HepG2 (cell line): ENCODE data around the gene UQCC5. TPM values are rescaled to one million over a fixed set of nuclear protein-coding genes. Genes with fewer than 3 reads are reported as not detected.

Experiments used
- ATAC-seq: fragments of 200-7000 bp; cut with Tn5 transposase; 3 replicates; pipeline ENCODE4 v1.9.1; 2020; ENCODE audit warnings: mild to moderate bottlenecking, moderate library complexity
- BruUV-seq: library from RNA; stranded (reverse); fragments of 400-500 nt; replicated peaks from 2 replicates; lab custom pipeline; 2021; lab: Mats Ljungman, UMichigan
- CTCF ChIA-PET: fragments of 300-600 bp; formaldehyde crosslinking; extraction: SDS; loops from one replicate; lab custom pipeline; 2021; ENCODE audit warnings: low total read pairs, inconsistent platforms, low intra/inter-chr PET ratio; lab: Yijun Ruan, JAX
- POLR2A ChIA-PET: fragments of 350-600 bp; sonication (Branson Sonifier 250); formaldehyde crosslinking; loops from one replicate; lab custom pipeline; 2020; ENCODE audit warnings: antibody characterized with exemption, inconsistent platforms; lab: Yijun Ruan, JAX
- DNase-seq: peaks from one replicate; pipeline ENCODE4 v3.0.0-alpha.2; 2015; ENCODE audit warnings: low spot score
- FAIRE-seq: peaks from 3 replicates; lab custom pipeline; 2011; peaks lifted over from hg19 to GRCh38; lab: Jason Lieb, UNC
- H2AFZ ChIP-seq: one replicate; pipeline ENCODE4 v1.6.1; 2011; ENCODE audit warnings: low read length, inconsistent platforms
- H3K27ac ChIP-seq: fragments of 300-600 bp; 3 replicates; pipeline ENCODE4 v1.8.0; 2011; ENCODE audit warnings: mixed run types, mild to moderate bottlenecking, mixed read lengths, low read length, inconsistent platforms; ENCODE audit not compliant: insufficient read depth; ENCODE audit errors: extremely low read length
- H3K27me3 ChIP-seq, 2 experiments: fragments of 200-600 bp in 1 of 2; 2 replicates in 1 of 2; 3 replicates in 1 of 2; pipeline versions ENCODE4 v1.6.0 to v1.8.0; 2011; ENCODE audit warnings: low read length in 2 of 2, mild to moderate bottlenecking in 2 of 2, moderate library complexity in 2 of 2, inconsistent platforms in 1 of 2; ENCODE audit not compliant: insufficient read depth in 2 of 2, control insufficient read depth in 1 of 2
- H3K36me3 ChIP-seq, 2 experiments: fragments of 200-600 bp in 1 of 2; replicated peaks in 1 of 2; 2 replicates in 1 of 2; 3 replicates in 1 of 2; pipeline versions ENCODE4 v1.5.1 to v1.8.0; 2011; ENCODE audit warnings: low read length in 2 of 2, inconsistent platforms in 1 of 2; ENCODE audit not compliant: insufficient read depth in 2 of 2, control insufficient read depth in 1 of 2
- H3K4me1 ChIP-seq: 2 replicates; pipeline ENCODE4 v1.5.1; 2012; ENCODE audit warnings: low read length, inconsistent platforms; ENCODE audit not compliant: insufficient read depth
- H3K4me2 ChIP-seq: 2 replicates; pipeline ENCODE4 v1.6.0; 2011; ENCODE audit warnings: low read depth, low read length, inconsistent platforms
- H3K4me3 ChIP-seq, 3 experiments: fragments of 200-600 bp in 1 of 3; sonication (generic), shearing (Covaris generic) in 1 of 3; replicated peaks in 1 of 3; 2 replicates each; pipeline ENCODE4 v1.5.1; 2011 to 2016; ENCODE audit warnings: low read length in 3 of 3, inconsistent platforms in 2 of 3, low read depth in 2 of 3, mild to moderate bottlenecking in 2 of 3, control low read depth in 1 of 3, mixed read lengths in 1 of 3; ENCODE audit not compliant: insufficient read depth in 1 of 3
- H3K79me2 ChIP-seq: one replicate; pipeline ENCODE4 v1.6.1; 2011; ENCODE audit warnings: low read length, inconsistent platforms; ENCODE audit not compliant: insufficient read depth
- H3K9ac ChIP-seq: 2 replicates; pipeline ENCODE4 v1.6.0; 2011; ENCODE audit warnings: mild to moderate bottlenecking, low read depth, low read length, inconsistent platforms; ENCODE audit not compliant: insufficient read depth
- H3K9me3 ChIP-seq: 2 replicates; pipeline ENCODE4 v1.5.1; 2012; ENCODE audit warnings: mild to moderate bottlenecking, low read length
- H4K20me1 ChIP-seq: 2 replicates; pipeline ENCODE4 v1.6.0; 2011; ENCODE audit warnings: inconsistent platforms, mild to moderate bottlenecking, low read length, moderate library complexity; ENCODE audit not compliant: insufficient read depth
- CENPT ChIP-seq: sonication (generic); formaldehyde crosslinking; IDR thresholded peaks from 2 replicates; pipeline ENCODE4 v1.8.0; 2022; ENCODE audit warnings: low read depth, mild to moderate bottlenecking, moderate library complexity, missing genetic modification reagents
- KLF9 ChIP-seq: IDR thresholded peaks from 2 replicates; pipeline ENCODE4 v1.6.1; 2016; ENCODE audit warnings: low read depth
- MEF2D ChIP-seq: sonication (generic); formaldehyde crosslinking; IDR thresholded peaks from 2 replicates; pipeline ENCODE4 v1.5.1; 2020; ENCODE audit warnings: mild to moderate bottlenecking, missing genetic modification reagents
- MIER3 ChIP-seq: IDR thresholded peaks from 2 replicates; pipeline ENCODE4 v1.6.1; 2016; ENCODE audit warnings: missing compliant biosample characterization, borderline replicate concordance
- NKX3-1 ChIP-seq: sonication (generic); formaldehyde crosslinking; IDR thresholded peaks from 2 replicates; pipeline ENCODE4 v1.5.0; 2020; ENCODE audit warnings: missing genetic modification reagents
- PCBP1 ChIP-seq: fragments of 200-400 bp; formaldehyde crosslinking; IDR thresholded peaks from 2 replicates; pipeline ENCODE4 v1.6.1; 2017; ENCODE audit warnings: mild to moderate bottlenecking, low read depth, low read length, borderline replicate concordance
- PTBP1 ChIP-seq: fragments of 200-400 bp; formaldehyde crosslinking; IDR thresholded peaks from 2 replicates; pipeline ENCODE4 v1.6.1; 2018; ENCODE audit warnings: low read length, low read depth; ENCODE audit not compliant: poor library complexity, severe bottlenecking
- SMARCE1 ChIP-seq: fragments of 450-650 bp; IDR thresholded peaks from 2 replicates; pipeline ENCODE4 v1.6.1; 2017; ENCODE audit warnings: borderline replicate concordance
- SNRNP70 ChIP-seq: fragments of 200-400 bp; formaldehyde crosslinking; IDR thresholded peaks from 2 replicates; pipeline ENCODE4 v1.6.1; 2017; ENCODE audit warnings: mild to moderate bottlenecking, low read depth, low read length, moderate library complexity
- TARDBP ChIP-seq: sonication (generic); formaldehyde crosslinking; IDR thresholded peaks from 2 replicates; pipeline ENCODE4 v1.8.0; 2022; ENCODE audit warnings: mild to moderate bottlenecking, missing genetic modification reagents
- THAP11 ChIP-seq: IDR thresholded peaks from 2 replicates; pipeline ENCODE4 v1.6.1; 2016; ENCODE audit warnings: missing biosample characterization, missing genetic modification reagents
- ZNF547 ChIP-seq: sonication (generic); formaldehyde crosslinking; IDR thresholded peaks from 2 replicates; pipeline ENCODE4 v1.5.1; 2020; ENCODE audit warnings: mild to moderate bottlenecking, missing genetic modification reagents
- ZNF749 ChIP-seq: sonication (generic); formaldehyde crosslinking; IDR thresholded peaks from 2 replicates; pipeline ENCODE4 v1.8.0; 2022; ENCODE audit warnings: mild to moderate bottlenecking, missing genetic modification reagents, moderate library complexity, borderline replicate concordance
- WGBS: methylation state at CpG from one replicate; pipeline ENCODE4 v1.1.6; 2017; ENCODE audit warnings: low lambda C conversion rate; 5-methylcytosine and 5-hydroxymethylcytosine counted together
- in situ Hi-C: cut with HindIII; loops from 2 replicates; pipeline ENCODE4 v1.10.0; 2017; ENCODE audit warnings: low pct_unique_long_range_greater_than_20kb; ENCODE audit not compliant: extremely low pct_ligation_motif_present
- intact Hi-C: fragments of 100-400 bp; cut with micrococcal nuclease; formaldehyde crosslinking; loops from one replicate; pipeline ENCODE4 v1.10.0; 2022; ENCODE audit not compliant: unreplicated experiment
- polyA plus RNA-seq, 8 experiments: library from polyadenylated mRNA; depleted of rRNA in 3 of 8; stranded (reverse) in 7 of 8; unstranded in 1 of 8; fragments of >200 nt; fragmentation: Illumina TruSeq in 4 of 8; extraction: Trizol in 4 of 8; gene quantifications; 2 replicates each; pipeline versions ENCODE4 v1.2.1 to v1.2.3, GENCODE V29; 2011 to 2016; ENCODE audit warnings: low read depth in 4 of 8, missing spikeins in 1 of 8, mixed read lengths in 1 of 8; ENCODE audit not compliant: insufficient read depth in 1 of 8
- total RNA-seq, 5 experiments: library from RNA; depleted of rRNA; stranded (reverse); fragments of >200 nt; fragmentation: Illumina TruSeq; extraction: Trizol; gene quantifications; 2 replicates each; pipeline ENCODE4 v1.2.3, GENCODE V29; 2016; ENCODE audit warnings: low read depth in 1 of 5
- TF ChIP-seq, protein P1 (sequence below): sonication (generic); formaldehyde crosslinking; IDR thresholded peaks from 2 replicates; pipeline ENCODE4 v1.9.0; 2021; ENCODE audit warnings: missing genetic modification reagents, mild to moderate bottlenecking, borderline replicate concordance
- TF ChIP-seq, protein P2 (sequence below): sonication (generic); formaldehyde crosslinking; conservative IDR thresholded peaks from 2 replicates; pipeline ENCODE4 v1.8.0; 2022; ENCODE audit warnings: mild to moderate bottlenecking, moderate library complexity, missing genetic modification reagents

The UQCC5 gene
- total and polyA plus RNA-seq, 2 of the 13 experiments (the other 11 are each of a cell fraction or from before 2014, with no cell fraction given) = 15.4 to 29.5 TPM

DNA sequence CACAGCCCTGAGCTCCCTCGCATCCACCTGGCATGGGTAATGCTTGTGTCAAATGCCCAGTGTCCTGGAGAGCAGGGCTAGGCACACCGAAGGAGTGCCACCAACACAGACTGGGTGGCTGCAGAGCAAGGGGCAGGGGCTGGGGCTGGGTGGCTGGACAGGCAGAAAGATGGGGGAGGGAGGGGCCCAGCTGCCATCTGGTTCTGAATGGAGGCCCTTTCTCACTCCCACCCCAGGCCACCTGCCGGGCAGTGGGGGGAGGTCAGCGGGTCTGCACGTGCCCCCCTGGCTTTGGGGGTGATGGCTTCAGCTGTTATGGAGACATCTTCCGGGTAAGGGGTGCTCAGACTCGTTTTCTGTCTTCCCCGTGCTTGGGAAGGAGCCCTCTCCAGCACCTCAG, 24.3 kb upstream of the UQCC5 start:
- ChIA-PET CTCF (no interaction called here), POLR2A (interaction anchor here (1.3 kb wide), 1 partner anchor 12 kb away, joined by 3 read pairs; no protein-coding TSS in a partner anchor)
- BruUV-seq = no TSS peak
- no peak overlapping the region for H3K9ac ChIP-seq
- no peak overlapping the region for H2AFZ ChIP-seq
- H3K4me2 ChIP-seq = peak overlapping the region; percentile 36; the same call in 1 of the 2 replicates
- peaks cover 21% of the 10 kb centered on the region for H3K4me1 ChIP-seq
- intact Hi-C loops (no loop called here), in situ Hi-C loops (no loop called here)
- no peaks in the 10 kb centered on the region for H3K36me3 ChIP-seq
- TF ChIP-seq KLF9 = no peak
- TF ChIP-seq, protein P1, sequence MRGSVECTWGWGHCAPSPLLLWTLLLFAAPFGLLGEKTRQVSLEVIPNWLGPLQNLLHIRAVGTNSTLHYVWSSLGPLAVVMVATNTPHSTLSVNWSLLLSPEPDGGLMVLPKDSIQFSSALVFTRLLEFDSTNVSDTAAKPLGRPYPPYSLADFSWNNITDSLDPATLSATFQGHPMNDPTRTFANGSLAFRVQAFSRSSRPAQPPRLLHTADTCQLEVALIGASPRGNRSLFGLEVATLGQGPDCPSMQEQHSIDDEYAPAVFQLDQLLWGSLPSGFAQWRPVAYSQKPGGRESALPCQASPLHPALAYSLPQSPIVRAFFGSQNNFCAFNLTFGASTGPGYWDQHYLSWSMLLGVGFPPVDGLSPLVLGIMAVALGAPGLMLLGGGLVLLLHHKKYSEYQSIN (CRISPR knock-in tag) = no peak
- TF ChIP-seq CENPT = no peak
- TF ChIP-seq ZNF547 (CRISPR knock-in tag) = no peak
- TF ChIP-seq SNRNP70 = no peak
- no peak for TF ChIP-seq ZNF749 (CRISPR knock-in tag)
- no peak for TF ChIP-seq PCBP1
- no peak for TF ChIP-seq TARDBP (CRISPR knock-in tag)
- TF ChIP-seq THAP11 (CRISPR knock-in tag) = no peak
- TF ChIP-seq, protein P2, sequence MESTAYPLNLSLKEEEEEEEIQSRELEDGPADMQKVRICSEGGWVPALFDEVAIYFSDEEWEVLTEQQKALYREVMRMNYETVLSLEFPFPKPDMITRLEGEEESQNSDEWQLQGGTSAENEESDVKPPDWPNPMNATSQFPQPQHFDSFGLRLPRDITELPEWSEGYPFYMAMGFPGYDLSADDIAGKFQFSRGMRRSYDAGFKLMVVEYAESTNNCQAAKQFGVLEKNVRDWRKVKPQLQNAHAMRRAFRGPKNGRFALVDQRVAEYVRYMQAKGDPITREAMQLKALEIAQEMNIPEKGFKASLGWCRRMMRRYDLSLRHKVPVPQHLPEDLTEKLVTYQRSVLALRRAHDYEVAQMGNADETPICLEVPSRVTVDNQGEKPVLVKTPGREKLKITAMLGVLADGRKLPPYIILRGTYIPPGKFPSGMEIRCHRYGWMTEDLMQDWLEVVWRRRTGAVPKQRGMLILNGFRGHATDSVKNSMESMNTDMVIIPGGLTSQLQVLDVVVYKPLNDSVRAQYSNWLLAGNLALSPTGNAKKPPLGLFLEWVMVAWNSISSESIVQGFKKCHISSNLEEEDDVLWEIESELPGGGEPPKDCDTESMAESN (CRISPR knock-in tag) = no peak
- TF ChIP-seq PTBP1 = no peak
- TF ChIP-seq MIER3 = no peak
- TF ChIP-seq SMARCE1 = no peak
- TF ChIP-seq NKX3-1 (CRISPR knock-in tag) = no peak
- no peak for TF ChIP-seq MEF2D
- ATAC-seq = no peak
- no peaks in the 10 kb centered on the region for H3K79me2 ChIP-seq
- no peak for FAIRE-seq
- no peaks in the 10 kb centered on the region for H3K9me3 ChIP-seq
- no peak for DNase-seq
- no peaks in the 10 kb centered on the region for H4K20me1 ChIP-seq
- 25% methylated on average over 2 of the region's 8 CpGs for WGBS
- H3K4me3 ChIP-seq = no peak overlapping the region
- no peak overlapping the region for H3K27ac ChIP-seq
- H3K27me3 ChIP-seq = peaks cover 20 to 78% of the 10 kb centered on the region in 2 experiments
